RWPE2 (cell line): ENCODE measurements around the gene CCSER1.
"Not testable (repeated sequence)": the region's sequence is repeated elsewhere in the genome, so short reads cannot be mapped to it uniquely, and the experiment has no call there.

Source experiments
- ATAC-seq: fragments of 200-7000 bp; cut with Tn5 transposase; 3 replicates; pipeline ENCODE4 v1.9.1; 2021; ENCODE audit warnings: low read depth
- DNase-seq: peaks from one replicate; pipeline ENCODE4 v3.0.0-alpha.2; 2020; ENCODE audit warnings: low spot score
- H3K27ac ChIP-seq: fragments of 450-650 bp; 2 replicates; pipeline ENCODE4 v1.5.1; 2017; ENCODE audit warnings: mild to moderate bottlenecking; ENCODE audit not compliant: poor library complexity, severe bottlenecking
- H3K27me3 ChIP-seq: fragments of 250-450 bp; sonication (Bioruptor Pico); 2 replicates; pipeline ENCODE4 v1.5.1; 2021; ENCODE audit warnings: mild to moderate bottlenecking, moderate library complexity; ENCODE audit not compliant: insufficient read depth, poor library complexity, severe bottlenecking
- H3K36me3 ChIP-seq: fragments of 250-450 bp; sonication (Bioruptor Pico); 2 replicates; pipeline ENCODE4 v1.5.1; 2020; ENCODE audit warnings: low read depth, mild to moderate bottlenecking, moderate library complexity
- H3K4me1 ChIP-seq: fragments of 250-450 bp; sonication (Bioruptor Pico); 2 replicates; pipeline ENCODE4 v1.5.1; 2021; ENCODE audit warnings: mild to moderate bottlenecking, moderate library complexity; ENCODE audit not compliant: insufficient read depth, poor library complexity, severe bottlenecking
- H3K4me3 ChIP-seq: fragments of 250-450 bp; sonication (Bioruptor Pico); 2 replicates; pipeline ENCODE4 v1.5.1; 2021; ENCODE audit warnings: mild to moderate bottlenecking, moderate library complexity; ENCODE audit not compliant: severe bottlenecking
- H3K9me3 ChIP-seq: fragments of 250-450 bp; sonication (Bioruptor Pico); 2 replicates; pipeline ENCODE4 v1.5.1; 2021; ENCODE audit warnings: mild to moderate bottlenecking, moderate library complexity; ENCODE audit not compliant: severe bottlenecking
- CTCF ChIP-seq: fragments of 450-650 bp; IDR thresholded peaks from one replicate; pipeline ENCODE4 v1.5.1; 2017; ENCODE audit warnings: mild to moderate bottlenecking, moderate library complexity; ENCODE audit not compliant: poor library complexity, severe bottlenecking

Gene CCSER1

DNA sequence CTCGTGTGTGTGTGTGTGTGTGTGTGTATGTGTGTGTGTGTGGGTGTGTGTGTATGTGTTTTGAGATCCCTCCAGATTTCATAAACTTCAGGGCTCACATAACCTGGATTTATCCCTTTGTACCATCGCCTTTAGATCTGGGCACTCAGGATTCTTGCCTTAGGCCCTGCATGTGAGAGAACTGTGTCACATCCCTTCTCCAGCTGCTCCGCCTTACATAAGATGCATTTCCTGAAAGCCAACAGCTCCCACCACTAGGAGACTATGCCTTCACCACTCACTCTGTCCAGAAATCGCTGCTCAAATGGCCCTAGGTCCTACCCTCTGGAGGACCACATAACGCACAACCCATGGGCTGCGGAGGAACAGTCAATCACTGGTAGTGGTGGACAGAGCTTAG is 348.8 kb downstream of the CCSER1 start:
- DNase-seq (no peak), ATAC-seq (no peak)
- Histone ChIP-seq H3K27ac (no peak overlapping the region), H3K4me1 (no peaks in the 10 kb centered on the region), H3K4me3 (no peak overlapping the region), H3K9me3 (no peaks in the 10 kb centered on the region), H3K27me3 (no peaks in the 10 kb centered on the region), H3K36me3 (no peaks in the 10 kb centered on the region)
- TF ChIP-seq CTCF: no peak

DNA sequence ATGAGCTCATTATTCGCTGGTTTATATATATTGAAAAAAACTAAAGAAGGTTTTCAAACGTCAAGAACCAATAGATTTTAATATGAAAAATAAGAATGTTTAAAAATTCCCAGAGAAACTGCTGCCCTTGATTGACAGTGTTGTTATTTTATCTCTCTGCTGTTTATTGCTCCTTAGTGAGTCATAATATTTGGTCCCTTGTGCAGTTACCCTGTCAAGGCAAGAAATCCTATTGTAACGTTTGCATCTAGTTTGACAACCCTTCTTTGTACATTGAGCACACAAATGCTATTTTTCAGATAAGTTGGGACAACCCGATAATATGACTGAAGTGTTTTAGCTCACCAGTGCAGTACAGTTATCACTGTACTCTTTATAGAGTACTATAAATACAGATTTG is 349.4 kb downstream of the CCSER1 start:
- DNase-seq (no peak), ATAC-seq (no peak)
- Histone ChIP-seq H3K36me3 (no peaks in the 10 kb centered on the region), H3K27ac (no peak overlapping the region), H3K4me3 (no peak overlapping the region), H3K27me3 (no peaks in the 10 kb centered on the region), H3K4me1 (no peaks in the 10 kb centered on the region), H3K9me3 (no peaks in the 10 kb centered on the region)
- no peak for TF ChIP-seq CTCF

GRCh38 chr4:90484894-90485293 is 357.7 kb downstream of the CCSER1 start:
- H3K27me3 ChIP-seq, H3K27ac ChIP-seq, H3K4me1 ChIP-seq, H3K36me3 ChIP-seq, H3K4me3 ChIP-seq, DNase-seq, ATAC-seq, H3K9me3 ChIP-seq: not testable (repeated sequence)

DNA sequence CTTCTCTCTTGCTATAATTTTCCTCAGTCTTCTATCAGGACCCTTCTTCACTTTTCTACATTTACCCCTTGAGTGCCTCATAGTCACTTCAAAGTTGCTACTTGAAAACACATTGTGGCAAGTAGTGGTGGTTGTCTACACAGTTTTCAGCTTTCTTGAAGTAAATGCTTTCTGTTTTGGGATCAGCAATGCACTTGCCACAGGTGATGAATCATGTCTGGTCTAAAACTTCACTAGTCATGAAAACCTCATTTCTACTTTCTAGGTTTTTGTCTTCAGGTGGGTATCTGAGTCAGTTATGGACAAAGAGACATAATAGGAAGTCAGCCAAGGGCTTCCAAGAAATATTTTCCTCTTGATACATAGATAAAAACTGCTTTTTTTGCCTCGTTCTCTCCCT is 359.2 kb downstream of the CCSER1 start:
- no peak overlapping the region for H3K27ac ChIP-seq
- no peaks in the 10 kb centered on the region for H3K36me3 ChIP-seq
- ATAC-seq (no peak), DNase-seq (no peak)
- TF ChIP-seq CTCF: no peak
- H3K27me3 ChIP-seq: no peaks in the 10 kb centered on the region
- no peak overlapping the region for H3K4me3 ChIP-seq
- no peaks in the 10 kb centered on the region for H3K4me1 ChIP-seq
- H3K9me3 ChIP-seq: no peaks in the 10 kb centered on the region

- no peak for DNase-seq
- H3K4me1 ChIP-seq: peaks cover 6% of the 10 kb centered on the region
- TF ChIP-seq CTCF: no peak
- H3K9me3 ChIP-seq: no peaks in the 10 kb centered on the region
- no peaks in the 10 kb centered on the region for H3K36me3 ChIP-seq
- H3K27ac ChIP-seq: no peak overlapping the region
- no peaks in the 10 kb centered on the region for H3K27me3 ChIP-seq
- no peak for ATAC-seq
- H3K4me3 ChIP-seq: no peak overlapping the region
These were observed 368.0 kb downstream of the CCSER1 start for GRCh38 chr4:90495211-90495610.

- Histone ChIP-seq H3K4me1 (peaks cover 6% of the 10 kb centered on the region), H3K9me3 (no peaks in the 10 kb centered on the region), H3K36me3 (no peaks in the 10 kb centered on the region), H3K4me3 (no peak overlapping the region), H3K27ac (no peak overlapping the region), H3K27me3 (no peaks in the 10 kb centered on the region)
- ATAC-seq (no peak), DNase-seq (no peak)
- no peak for TF ChIP-seq CTCF
These were observed 368.7 kb downstream of the CCSER1 start for GRCh38 chr4:90495936-90496335.
